Esophagus muscularis mucosa (tissue), 4 donors: ENCODE results near the gene PDE4D.

Source experiments
- EP300 ChIP-seq: sonication (generic); formaldehyde crosslinking; IDR thresholded peaks from one replicate; pipeline ENCODE4 v1.6.1; 2017; ENCODE audit warnings: antibody characterized with exemption
- POLR2A ChIP-seq: fragments of 450-650 bp; IDR thresholded peaks from one replicate; pipeline ENCODE4 v1.6.1; 2017; ENCODE audit warnings: antibody characterized with exemption, moderate library complexity, mild to moderate bottlenecking, low read depth
- POLR2AphosphoS5 ChIP-seq, 2 donors: sonication (generic); formaldehyde crosslinking; IDR thresholded peaks; one replicate each; pipeline ENCODE4 v1.6.1; 2017; ENCODE audit warnings: antibody characterized with exemption in 2 of 2
- TF ChIP-seq, protein P1 (sequence below), 3 experiments: fragments of 200-600 bp in 2 of 3; fragments of 450-650 bp in 1 of 3; sonication (generic) in 2 of 3; IDR thresholded peaks; one replicate each; pipeline ENCODE4 v1.5.1; 2017 to 2019; ENCODE audit warnings: antibody characterized with exemption in 3 of 3, mild to moderate bottlenecking in 2 of 3, moderate library complexity in 1 of 3

DNA sequence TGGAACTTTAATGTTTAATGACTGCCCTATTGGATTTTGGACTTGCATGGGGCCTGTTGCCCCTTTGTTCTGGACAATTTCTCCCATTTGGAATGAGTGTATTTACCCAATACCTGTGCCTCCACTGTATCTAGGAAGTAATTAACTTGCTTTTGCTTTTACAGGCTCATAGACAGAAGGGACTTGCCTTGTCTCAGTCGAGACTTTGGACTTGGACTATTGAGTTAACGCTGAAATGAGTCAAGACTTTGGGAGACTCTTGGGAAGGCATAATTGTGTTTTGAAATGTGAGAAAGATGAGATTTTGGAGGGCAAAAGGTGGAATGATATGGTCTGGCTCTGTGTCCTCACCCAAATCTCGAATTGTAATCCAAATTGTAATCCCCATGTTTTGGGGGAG, 368.2 kb downstream of the PDE4D start:
- TF ChIP-seq, protein P1, sequence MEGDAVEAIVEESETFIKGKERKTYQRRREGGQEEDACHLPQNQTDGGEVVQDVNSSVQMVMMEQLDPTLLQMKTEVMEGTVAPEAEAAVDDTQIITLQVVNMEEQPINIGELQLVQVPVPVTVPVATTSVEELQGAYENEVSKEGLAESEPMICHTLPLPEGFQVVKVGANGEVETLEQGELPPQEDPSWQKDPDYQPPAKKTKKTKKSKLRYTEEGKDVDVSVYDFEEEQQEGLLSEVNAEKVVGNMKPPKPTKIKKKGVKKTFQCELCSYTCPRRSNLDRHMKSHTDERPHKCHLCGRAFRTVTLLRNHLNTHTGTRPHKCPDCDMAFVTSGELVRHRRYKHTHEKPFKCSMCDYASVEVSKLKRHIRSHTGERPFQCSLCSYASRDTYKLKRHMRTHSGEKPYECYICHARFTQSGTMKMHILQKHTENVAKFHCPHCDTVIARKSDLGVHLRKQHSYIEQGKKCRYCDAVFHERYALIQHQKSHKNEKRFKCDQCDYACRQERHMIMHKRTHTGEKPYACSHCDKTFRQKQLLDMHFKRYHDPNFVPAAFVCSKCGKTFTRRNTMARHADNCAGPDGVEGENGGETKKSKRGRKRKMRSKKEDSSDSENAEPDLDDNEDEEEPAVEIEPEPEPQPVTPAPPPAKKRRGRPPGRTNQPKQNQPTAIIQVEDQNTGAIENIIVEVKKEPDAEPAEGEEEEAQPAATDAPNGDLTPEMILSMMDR (IDR thresholded peaks at IDR 0.05), result no peak
- TF ChIP-seq EP300 (no peak), POLR2AphosphoS5 (IDR thresholded peaks at IDR 0.05) (no peak), POLR2A (no peak)
